Endometrial microvascular endothelial cells (primary cell): Measurements from ENCODE around the gene PRMT2. TPM values are rescaled to one million over a fixed set of nuclear protein-coding genes. Genes with fewer than 3 reads are reported as not detected.
"Not testable (repeated sequence)": the region's sequence is repeated elsewhere in the genome, so short reads cannot be mapped to it uniquely, and the experiment has no call there.

Experiments
- in situ Hi-C: cut with HindIII; loops from 2 replicates; pipeline ENCODE4 v1.10.0; 2017; ENCODE audit warnings: low sequenced_read_pairs, low pct_unique_long_range_greater_than_20kb; ENCODE audit errors: inconsistent ontology term
- total RNA-seq: library from RNA; depleted of rRNA; stranded (reverse); fragments of >200 nt; gene quantifications from one replicate; pipeline ENCODE4 v1.2.3, GENCODE V29; 2015; ENCODE audit errors: inconsistent ontology term

Gene PRMT2
- total RNA-seq, 1 donor from 2014 or later = 169 TPM

GRCh38 chr21:46662765-46663500, 27.5 kb downstream of the PRMT2 start:
- in situ Hi-C loops = no loop called here

GRCh38 chr21:46663754-46664153, 28.3 kb downstream of the PRMT2 start:
- in situ Hi-C loops = no loop called here

GRCh38 chr21:46664316-46664995, 29.0 kb downstream of the PRMT2 start:
- in situ Hi-C loops = no loop called here

- in situ Hi-C loops = no loop called here
These were observed 30.1 kb downstream of the PRMT2 start for GRCh38 chr21:46665566-46665965.

GRCh38 chr21:46666941-46667740, 31.7 kb downstream of the PRMT2 start:
- in situ Hi-C loops = no loop called here

GRCh38 chr21:46667741-46668380, 32.4 kb downstream of the PRMT2 start:
- in situ Hi-C loops = no loop called here

- in situ Hi-C loops = no loop called here
These were observed 32.9 kb downstream of the PRMT2 start for GRCh38 chr21:46668381-46668780.

- in situ Hi-C loops = not testable (repeated sequence)
These were observed 33.4 kb downstream of the PRMT2 start for GRCh38 chr21:46668904-46669303.

- in situ Hi-C loops = no loop called here
These were observed 39.0 kb downstream of the PRMT2 start for GRCh38 chr21:46674430-46675007.

GRCh38 chr21:46675595-46676280, 40.3 kb downstream of the PRMT2 start:
- in situ Hi-C loops = no loop called here

- in situ Hi-C loops = not testable (repeated sequence)
These were observed 41.1 kb downstream of the PRMT2 start for GRCh38 chr21:46676542-46676941.

- in situ Hi-C loops = not testable (repeated sequence)
These were observed 46.1 kb downstream of the PRMT2 start for GRCh38 chr21:46681593-46681992.

GRCh38 chr21:46698652-46699051, 63.2 kb downstream of the PRMT2 start:
- in situ Hi-C loops = not testable (repeated sequence)

GRCh38 chr21:46699104-46699503, 63.6 kb downstream of the PRMT2 start:
- in situ Hi-C loops = not testable (repeated sequence)

Other genes with a start within 250 kb of the PRMT2 start
- 28.9 TPM for gene DIP2A, start 176.8 kb upstream of the PRMT2 start, total RNA-seq
- gene S100B, start 30.6 kb upstream of the PRMT2 start, total RNA-seq = not detected